Activated CD8-positive, alpha-beta memory T cell treated with anti-CD3 and anti-CD28 coated beads for 48 hours (primary cell): ENCODE results near the gene ENTPD7.

Source experiments
- DNase-seq, 3 experiments: peaks; one replicate each; pipeline ENCODE4 v3.0.0-alpha.2; 2020; ENCODE audit warnings: low read depth in 2 of 3, low spot score in 2 of 3

ENTPD7 gene

GRCh38 chr10:99647601-99648151, 11.6 kb upstream of the ENTPD7 start:
- no peak for DNase-seq

DNA sequence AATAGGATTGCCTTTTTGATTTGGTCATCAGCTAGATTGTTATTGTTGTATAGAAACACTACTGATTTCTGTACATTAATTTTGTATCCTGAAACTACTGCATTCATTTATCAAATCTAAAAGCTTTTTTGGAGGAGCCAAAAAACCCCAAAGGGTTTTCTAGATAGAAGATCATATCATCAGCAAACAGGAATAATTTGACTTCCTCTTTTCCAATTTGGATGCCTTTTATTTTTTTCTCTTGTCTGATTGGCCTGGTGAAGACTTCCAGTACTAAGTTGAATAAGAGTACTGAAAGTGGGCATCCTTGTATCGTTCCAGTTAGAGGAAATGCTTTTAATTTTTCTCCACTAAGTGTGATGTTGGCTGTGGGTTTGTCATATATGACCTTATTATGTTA, 10.6 kb upstream of the ENTPD7 start:
- no peak for DNase-seq

DNA sequence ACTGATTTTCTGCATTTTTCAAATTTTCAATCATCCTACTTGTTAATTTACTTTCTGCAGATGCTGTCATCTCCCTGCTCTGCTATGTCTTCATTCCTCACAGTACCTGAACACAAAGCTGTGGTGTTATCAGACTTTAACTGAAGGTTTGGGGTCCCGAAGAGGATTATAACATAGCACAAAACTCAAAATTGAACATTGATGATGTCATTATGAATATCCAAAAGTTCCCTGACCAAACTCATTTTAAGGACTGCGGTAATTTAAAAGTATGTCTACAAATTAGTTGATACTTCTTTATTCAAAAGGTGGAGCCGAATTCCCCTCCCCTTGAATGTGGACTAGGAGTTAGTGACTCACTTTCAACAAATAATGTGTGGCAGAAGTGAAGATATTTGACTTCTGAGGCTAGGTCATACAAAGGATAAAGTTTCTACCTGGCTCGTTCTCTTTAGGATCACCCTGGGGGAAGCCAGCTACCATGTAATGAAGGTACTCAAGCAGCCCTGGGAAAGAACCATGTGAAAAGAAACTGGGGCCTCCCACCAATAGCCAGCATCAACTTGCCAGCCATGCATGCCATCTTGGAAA, 6.4 kb upstream of the ENTPD7 start:
- DNase-seq: no peak

GRCh38 chr10:99654390-99655175, 4.7 kb upstream of the ENTPD7 start:
- no peak for DNase-seq

GRCh38 chr10:99656199-99657064, 2.9 kb upstream of the ENTPD7 start:
- no peak for DNase-seq

DNA sequence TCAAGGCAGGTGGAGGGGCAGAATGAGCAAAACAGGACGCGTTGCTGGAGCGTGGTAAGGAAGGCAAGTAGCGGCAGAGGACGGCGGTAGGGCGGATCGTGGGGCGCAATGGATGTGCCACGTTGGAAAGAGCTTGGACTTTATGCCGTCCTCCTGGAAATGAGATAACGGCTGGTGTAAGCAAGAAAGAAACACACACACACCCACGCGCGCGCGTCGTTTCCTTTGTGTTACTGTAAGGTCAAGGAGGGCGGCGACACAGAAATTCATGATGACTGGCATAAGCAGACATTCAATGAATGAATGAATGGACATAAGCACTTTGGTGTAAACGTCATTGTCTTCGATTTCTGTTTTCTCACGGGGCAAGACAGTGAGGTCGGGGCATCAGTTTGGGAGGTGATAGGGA, 683 bp upstream of the ENTPD7 start:
- peak; percentile 10 to 45 (median 17) for DNase-seq

- no peak for DNase-seq
Measured at GRCh38 chr10:99659868-99660366, 608 bp downstream of the ENTPD7 start.

- no peak for DNase-seq
Measured at GRCh38 chr10:99660662-99661376, 1.5 kb downstream of the ENTPD7 start.

DNA sequence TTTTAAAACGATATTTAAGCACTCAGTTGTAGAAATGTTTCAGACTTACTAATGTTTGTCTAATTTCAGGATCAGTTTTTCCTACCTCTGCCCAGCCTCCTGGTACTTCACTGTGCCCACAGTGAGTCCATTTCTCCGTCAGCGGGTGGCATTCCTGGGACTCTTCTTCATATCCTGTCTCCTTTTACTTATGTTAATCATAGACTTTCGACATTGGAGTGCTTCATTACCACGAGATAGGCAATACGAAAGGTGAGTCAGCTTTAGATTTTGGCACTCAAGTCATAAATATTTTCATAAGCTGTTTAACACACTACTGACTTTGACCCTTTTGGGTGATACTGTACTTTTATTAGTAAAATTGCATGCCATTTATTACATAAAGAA, 2.1 kb downstream of the ENTPD7 start:
- DNase-seq: no peak

DNA sequence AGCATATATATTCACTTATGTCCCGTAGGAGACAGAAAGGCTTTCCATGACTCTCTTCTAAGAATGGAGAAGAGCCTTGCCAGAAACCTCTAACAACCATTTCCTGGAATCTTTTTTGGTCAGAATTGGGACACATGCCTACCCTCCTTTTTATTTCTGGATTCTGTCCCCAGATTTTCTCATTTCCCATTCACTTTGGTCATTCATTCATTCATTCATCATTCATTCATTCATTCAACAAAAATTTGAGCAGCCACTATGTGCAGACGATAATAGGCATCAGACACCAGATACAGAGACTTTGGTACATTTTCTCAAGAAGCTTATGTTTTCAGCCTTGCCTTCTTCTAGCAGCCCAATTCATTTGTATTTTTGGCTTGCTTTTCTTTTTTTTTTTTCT, 6.0 kb downstream of the ENTPD7 start:
- DNase-seq: no peak

DNA sequence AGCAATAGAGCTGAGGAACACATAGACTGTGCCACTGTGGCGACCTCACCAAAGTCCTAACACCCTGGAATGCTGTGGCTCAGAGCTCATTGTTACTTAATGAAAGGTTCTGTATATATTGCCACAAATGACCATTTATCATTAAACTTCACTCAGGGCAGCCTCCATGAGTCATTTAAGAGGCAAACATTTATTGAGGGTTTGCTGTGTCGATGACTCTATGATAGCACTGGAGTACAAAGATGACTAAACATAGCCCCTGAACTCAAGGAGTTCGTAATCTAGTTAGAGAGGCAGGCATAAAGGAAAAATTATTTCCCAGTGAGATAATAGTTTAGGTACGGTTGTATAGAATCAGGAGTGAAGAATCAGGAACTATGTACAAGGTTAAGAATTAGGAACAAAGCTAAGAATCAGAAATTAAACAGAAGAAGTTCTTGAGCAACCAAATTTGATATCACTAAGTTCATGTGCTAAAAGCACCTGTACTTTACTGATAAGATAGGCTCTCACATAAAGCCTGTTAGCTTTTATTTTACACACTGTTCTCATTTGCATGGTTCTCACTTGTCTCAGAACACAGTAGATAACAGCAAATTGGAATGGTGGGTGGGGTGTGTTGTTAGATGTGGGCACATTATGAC, 7.9 kb downstream of the ENTPD7 start:
- DNase-seq: no peak

DNA sequence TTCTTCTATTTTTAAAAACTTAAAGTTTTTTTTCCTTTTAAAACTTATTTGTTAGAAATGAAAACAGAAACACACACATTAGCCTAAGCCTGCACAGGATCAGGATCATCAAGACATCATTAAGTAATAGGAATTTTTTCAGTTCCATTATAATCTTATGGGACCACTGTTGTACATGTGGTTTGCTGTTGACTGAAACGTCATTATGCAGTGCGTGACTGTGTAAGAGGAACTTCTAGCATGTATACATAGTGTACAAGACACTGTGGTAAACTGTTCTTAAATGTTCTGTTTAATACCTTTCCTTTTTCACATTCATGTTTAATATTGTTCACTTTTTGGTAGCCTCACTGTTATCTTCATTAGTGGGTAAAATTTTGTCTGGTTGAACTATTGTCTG, 12.1 kb downstream of the ENTPD7 start:
- DNase-seq: no peak

DNA sequence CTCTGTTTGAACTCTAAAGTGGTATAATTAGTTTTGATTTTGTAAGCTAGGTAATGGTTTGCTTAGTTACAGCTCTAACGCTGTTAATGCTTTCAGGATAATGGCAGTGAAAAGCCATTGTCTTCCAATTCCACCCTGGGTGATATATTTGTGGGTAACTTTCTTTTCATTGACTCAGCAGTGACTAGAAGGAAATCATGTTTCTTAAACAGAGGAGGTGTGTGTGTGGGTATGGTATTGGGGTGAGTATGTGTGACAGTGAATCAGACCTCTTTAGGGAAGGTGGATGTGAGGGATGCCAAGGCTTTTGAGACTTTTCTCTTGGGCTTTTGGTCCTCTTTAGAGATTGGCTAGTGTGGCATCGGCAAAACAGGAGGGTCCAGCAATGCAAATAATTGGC, 13.6 kb downstream of the ENTPD7 start:
- DNase-seq: no peak

GRCh38 chr10:99673492-99673891, 14.2 kb downstream of the ENTPD7 start:
- DNase-seq: no peak

- no peak for DNase-seq
Measured at GRCh38 chr10:99674762-99675161, 15.5 kb downstream of the ENTPD7 start.

DNA sequence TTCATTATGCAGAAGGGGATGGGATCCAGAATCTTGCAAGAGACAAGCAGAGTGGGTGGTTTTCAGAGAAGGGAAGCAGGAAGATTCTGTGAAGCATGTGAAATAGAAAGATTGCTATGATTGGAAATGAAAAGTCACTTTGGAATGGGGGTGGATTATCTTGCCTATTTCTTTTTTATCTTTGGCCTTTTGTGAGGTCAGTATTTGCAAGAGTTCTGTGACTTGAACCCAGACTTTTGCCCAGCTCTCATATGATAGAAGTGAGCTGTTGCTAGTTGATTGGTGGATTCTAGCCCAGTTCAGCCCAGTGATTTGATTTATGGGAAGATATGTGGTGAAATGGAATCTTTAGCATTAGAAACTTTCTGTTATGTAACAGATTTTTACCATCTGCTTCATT, 17.1 kb downstream of the ENTPD7 start:
- no peak for DNase-seq

DNA sequence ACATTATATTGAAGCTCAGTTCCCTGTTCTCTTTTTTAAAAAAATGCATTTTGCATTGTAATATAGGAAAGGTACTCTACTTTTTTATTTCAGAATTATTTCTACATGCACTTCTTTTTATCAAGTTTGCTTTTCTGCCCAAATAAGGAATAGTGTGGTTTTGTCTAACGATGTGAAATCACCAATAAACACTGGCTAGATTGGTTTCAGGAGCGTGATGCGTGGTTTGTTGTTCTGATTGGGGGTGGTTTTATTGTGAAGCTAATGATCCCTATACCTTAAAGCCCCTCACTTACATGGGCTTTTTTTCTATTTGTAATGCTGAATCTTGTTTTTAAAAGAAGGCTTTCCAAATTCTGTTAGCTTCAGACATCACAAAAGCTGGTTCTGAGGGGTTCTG, 17.6 kb downstream of the ENTPD7 start:
- no peak for DNase-seq

DNA sequence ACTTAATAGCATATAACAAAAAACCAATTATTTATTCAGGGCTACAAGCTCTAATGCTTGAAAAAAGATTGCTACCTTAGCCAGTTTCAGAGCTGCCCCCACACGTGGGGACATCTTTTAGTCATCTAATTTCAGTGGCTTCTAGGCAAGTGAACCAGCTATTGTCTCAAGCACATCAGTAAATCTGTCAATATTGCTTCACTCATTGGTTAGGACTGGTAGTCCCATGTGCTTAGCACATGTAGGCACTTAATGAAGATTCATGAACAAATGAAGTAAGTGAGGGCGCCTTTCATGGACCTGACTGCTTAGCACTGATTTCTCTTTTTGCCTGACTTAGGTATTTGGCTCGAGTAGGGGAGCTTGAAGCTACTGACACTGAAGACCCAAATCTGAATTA, 19.6 kb downstream of the ENTPD7 start:
- no peak for DNase-seq

DNA sequence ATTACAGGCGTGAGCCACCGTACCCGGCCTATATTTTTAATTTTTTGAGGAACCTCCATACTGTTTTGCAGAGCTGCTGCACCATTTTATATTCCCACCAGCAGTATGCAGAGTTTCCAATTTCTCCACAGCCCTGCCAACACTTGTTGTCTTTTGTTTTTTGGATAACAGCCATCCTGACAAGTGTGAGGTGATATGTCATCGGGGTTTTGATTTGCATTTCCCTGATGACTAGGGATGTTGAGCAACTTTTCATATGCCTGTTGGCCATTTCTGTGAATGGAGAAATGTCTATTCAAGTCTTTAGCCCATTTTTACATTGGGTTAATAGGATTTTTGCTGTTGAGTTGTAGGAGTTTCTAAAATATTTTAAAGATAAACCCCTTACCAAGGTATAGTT, 22.2 kb downstream of the ENTPD7 start:
- DNase-seq: no peak

GRCh38 chr10:99682032-99682431, 22.7 kb downstream of the ENTPD7 start:
- no peak for DNase-seq
